GM03348 (cell line): ENCODE measurements around the gene CCDC32.

Source experiments
- DNase-seq: peaks from one replicate; pipeline ENCODE4 v3.0.0; 2012; ENCODE audit warnings: low spot score

Gene CCDC32

DNA sequence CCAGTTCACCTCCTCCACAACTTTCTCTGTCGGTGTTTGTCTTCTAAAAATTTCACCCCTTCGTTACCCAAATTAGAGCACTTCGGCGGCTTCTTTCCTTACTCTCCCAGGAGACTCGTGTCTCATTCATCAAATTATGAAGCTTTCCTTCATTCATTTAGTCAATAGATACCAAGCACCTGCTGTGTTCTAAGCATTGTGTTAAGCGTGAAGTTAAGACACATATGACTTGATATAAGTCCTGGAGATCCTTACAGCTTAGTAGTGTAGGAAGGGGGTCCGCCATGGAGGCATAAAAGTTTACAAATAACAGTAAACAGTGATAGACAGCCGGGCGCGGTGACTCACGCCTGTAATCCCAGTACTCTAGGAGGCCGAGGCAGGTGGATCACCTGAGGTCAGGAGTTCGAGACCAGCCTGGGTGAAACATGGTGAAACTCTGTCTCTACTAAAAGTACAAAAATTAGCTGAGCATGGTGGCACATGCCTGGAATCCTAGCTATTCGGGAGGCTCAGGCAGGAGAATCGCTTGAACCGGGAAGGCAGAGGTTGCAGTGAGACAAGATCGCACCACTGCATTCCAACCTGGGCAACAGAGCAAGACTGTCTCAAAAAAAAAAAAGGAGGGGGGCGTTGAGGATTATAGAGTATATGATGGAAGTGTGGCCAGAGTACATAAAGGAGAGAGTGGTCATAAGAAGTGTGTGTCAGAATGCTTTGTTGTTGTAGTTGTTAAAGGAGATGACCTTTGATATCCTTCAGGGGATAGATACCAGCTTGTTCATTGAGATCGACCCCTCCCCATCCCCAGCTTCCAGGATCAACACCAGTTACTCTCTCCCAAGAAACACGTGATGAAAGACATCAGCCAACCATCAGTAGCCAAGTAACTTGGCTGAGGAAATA is 744 bp upstream of the CCDC32 start:
- DNase-seq, result no peak

DNA sequence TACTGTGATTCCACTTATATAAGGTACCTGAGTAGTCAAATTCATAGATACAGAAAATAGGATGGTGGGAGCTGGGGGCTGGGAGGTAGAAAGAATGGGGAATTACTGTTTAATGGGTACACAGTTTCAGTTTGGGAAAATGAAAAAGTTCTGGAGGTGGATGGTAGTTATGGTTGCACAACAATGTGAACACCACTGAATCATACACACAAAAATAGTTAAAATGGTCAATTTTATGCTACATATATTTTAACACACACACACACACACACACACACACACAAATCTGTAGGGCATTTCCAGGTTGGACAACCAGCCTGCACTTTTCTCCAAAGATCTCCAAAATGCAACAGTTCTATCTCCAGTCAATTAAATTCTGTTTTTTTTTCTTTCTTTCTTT is 1.4 kb downstream of the CCDC32 start:
- DNase-seq, result no peak

DNA sequence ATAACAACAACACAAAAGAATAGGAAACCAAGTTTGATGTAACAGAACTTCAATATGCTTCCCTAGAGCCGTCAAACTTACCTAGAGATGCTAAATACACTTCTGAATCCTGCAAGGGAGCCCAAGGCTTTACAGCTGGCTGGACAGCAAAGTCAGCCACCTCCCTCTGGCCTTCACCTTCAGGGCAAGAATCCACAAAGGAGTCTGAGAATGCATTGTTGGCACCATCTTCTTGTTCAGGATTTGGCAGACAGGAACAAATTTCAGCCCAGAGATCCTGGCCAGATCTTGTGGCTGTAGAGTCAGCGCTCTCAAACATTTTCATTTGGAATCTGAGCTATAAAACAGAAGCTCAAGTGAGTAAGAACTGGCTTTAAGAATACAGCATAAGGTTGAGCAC is 2.2 kb downstream of the CCDC32 start:
- DNase-seq, result no peak

DNA sequence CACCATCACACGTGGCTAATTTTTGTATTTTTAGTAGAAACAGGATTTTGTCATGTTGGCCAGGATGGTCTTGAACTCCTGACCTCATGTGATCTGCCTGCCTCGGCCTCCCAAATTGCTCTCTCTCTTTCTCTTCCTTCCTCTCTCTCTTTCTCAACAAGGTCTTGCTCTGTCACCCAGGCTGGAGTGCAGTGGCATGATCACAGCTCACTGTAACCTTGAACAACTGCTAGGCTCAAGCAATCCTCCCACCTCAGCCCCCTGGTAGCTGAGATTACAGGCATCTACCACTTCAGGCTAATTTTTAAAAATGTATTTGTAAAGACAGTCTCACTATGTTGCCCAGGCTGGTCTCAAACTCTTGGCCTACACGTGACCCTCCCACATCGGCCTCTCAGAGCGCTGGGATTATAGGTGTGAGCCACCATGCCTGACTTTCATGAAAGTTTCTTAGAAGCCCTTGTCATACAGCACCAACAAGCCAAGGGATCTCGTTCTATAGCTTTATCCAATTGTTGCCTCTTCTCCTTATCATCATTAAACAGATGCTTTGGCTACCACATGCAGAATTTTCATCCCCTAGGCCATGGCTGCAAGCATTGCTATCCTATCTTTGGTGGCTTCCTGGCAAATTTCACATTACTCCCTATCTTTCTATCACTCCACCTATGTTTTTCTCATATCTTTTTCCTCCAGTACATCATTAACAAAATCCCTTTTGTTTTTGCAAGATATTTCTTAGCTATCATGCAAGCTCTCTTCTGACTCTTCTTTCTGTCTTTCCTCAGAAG is 5.7 kb downstream of the CCDC32 start:
- DNase-seq, result no peak

DNA sequence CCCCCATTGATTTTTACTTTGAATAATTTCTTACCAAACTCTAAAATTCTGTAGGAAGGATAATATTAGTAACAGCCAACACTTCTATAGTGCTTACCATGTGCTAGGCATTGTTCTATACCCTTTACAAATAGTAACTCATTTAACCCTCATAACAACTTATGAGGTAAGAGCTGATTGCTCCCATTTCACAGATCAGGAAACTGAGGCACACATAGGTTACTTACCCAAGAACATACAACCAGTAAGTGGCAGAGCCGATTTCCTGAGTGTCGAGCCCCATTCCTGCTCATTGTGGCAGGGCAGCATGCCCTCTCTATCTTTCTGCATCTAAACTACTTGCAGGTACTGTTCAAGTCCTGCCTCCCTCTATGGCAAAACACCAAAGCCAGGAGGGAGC is 9.0 kb downstream of the CCDC32 start:
- no peak for DNase-seq

DNA sequence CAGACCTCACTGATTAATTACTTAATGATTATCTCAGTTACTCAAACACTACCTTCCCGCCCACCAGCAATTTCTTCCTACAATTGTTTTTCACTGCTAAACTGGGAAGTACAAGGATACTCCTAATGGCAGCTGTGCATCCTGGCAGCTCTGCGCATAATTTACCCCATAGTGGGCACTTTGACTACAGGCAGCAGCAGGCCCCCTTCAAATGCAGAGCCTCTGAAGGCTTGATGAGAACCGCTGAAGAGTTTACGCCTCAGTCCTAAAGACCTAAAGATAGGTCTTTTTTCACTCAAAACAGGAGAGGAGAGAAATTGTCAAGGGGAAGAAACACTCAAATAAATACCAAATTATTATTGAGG is 10.7 kb downstream of the CCDC32 start:
- DNase-seq, result no peak

DNA sequence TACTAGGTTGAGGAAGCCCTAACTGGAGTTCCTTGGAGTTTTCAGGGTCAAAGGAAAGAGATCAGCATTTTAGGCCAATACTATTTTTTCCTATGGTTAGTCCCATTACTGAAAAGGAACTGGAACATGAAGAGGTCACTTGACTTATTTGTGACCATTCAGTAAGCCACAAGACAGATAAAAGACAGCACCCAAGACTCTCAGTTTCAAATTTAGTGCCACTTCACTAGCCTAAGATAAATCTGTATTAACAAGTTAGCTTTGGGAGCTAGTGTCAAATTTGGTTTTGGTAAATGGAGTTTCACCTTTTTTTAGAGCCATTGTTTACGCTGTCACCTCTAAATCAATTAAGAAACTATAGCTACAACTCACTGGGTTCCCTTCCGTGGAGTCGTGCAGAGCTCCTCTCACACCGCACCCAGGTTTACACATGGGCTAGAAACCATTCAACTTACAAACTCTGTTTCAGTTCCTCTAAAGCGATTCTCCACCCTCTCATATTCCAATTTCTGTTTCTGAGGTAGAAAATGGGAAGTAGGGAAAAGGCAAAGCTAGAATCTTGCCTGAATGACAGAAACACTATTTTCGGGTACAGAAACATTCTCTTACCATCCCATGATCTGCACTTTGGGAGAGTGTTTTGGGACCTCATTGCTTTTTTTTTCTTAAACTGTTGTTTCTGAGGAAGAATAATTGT is 14.4 kb downstream of the CCDC32 start:
- no peak for DNase-seq

DNA sequence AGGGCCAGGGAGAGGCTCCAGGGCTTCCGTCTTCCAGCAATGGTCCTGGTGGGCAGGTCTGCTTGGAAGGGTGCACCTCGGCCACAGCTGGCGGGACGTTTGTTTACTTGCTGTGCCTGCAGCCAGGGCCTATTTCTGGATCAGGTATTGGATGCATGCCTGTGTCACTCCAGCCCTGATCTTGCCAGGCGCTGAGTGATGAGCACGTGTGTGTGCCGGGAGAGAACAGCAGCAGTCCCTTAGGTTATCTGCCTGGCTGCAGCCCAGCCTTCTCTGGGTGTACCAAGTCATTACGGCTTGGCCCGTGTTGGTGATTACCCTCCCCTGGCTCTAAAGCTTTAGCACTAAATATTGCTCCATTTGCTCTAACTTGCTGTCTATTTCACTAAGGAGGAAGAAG is 14.9 kb downstream of the CCDC32 start:
- DNase-seq, result no peak

DNA sequence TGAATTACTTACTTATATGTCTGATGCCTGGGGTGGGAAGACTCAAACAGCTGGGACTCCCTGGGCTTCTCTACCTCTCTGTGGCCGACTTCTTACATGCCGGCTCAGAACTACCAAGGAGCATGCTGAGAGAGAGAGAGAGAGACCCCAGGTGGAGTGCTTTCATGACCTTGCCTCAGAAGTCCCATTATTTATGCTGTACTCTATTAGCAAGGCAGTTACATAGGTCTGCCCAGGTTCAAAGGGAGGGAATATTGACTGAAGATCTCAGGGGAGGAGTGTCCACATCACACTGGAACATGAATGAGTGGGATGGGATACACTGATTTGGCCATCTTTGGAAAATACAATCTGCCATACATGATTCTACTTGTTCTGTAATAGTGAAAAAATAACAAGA is 16.2 kb downstream of the CCDC32 start:
- no peak for DNase-seq

DNA sequence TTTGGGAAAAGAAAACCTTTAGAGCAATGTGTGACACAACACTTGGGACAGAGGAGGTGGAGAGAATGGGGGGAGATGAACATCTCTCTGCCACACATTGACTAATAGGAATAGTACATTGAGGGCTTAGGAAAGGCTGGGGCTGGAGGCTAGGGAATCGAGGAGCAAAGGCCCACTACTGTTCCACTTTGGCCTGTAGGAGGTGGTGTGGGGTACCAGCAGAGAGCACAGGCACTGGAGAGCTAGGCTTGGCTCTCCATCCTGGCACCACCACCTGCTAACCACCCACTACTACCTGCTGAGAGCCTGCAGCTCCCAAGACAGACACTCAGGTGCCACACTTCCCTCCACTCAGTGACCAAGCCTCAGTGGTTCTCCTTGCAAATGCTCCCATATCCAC is 19.4 kb downstream of the CCDC32 start:
- no peak for DNase-seq

DNA sequence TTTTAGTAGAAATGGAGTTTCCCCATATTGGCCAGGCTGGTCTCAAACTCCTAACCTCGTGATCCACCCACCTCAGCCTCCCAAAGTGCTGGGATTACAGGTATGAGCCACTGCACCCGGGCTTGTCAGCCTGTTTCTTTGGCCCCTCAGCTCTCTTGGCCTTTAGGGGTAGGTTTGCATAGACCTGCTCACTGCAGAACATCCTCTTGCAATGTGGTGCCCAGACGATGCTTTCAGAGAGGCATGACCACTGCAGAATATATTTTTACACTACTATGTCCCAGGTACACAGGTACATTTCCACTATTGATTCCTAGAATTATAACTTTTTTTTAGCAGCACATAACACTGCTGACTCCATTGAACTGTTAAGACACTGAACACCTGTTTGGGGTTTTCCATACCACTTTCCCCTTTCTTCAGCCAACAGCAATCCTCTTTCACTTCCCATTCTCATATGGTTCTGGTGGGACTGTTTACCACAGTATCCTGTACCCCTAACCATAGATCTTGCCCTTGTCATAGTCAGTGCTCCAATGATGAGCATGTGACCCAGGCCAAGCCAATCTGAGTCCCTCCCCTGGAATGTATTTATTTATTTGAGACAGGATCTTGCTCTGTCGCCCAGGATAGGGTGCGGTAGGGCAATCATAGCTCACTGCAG is 21.1 kb downstream of the CCDC32 start:
- no peak for DNase-seq

DNA sequence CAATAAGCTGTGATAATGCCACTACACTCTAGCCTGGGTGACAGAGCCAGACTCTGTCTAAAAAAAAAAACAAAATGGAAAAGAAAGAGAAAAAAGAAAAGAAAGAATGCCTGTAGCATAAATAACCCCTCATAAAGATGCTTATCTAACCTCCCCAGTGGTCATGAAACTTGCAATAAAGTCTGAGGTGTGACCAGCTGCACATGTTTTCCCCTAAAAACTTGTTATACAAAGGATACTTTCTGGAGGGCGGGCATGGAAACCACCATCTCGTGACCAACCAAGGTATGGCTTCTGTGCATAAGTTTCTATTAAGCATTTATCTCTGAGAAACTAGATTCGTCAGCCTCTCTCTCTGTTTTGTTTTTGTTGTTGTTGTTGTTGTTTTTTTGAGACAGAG is 21.8 kb downstream of the CCDC32 start:
- DNase-seq, result no peak

DNA sequence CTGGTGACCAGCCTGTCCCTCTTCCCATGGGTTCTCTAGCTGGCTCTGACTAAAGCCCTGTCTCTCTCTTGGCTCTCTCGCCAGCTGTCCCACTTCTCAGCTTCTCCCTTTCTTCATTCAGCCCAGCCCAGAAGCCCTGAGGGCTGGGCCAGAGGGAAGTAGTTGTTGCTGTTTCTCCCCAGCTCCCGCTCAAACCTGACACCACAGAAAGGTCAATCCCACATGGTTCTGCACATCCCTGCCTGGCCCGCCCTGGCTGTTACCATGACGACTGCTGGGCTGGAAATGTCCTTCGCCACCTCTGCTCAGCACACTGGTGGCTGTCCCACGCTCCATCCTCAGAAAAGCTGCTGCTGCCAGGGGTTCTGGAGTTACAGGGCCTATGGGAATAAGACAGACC is 25.9 kb downstream of the CCDC32 start:
- DNase-seq, result no peak

DNA sequence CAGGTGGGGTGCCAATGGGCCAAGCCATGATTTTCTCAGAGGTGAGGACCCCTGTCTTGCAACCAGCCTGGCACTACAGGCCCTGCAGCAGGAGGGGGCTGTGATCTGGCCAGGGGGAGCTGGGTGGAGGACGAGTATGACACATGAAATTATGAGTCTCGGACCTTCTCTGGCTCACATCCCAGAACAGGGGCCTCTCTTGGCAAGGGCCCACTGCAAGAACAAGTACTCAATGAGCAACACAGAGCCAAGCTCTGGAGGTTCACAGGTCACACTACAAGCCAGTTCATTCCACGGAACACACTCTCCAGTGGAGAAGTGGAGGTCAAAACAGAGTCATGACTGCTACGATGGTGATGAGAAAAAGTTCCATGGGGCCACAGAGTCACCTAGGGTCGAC is 28.3 kb downstream of the CCDC32 start:
- no peak for DNase-seq

DNA sequence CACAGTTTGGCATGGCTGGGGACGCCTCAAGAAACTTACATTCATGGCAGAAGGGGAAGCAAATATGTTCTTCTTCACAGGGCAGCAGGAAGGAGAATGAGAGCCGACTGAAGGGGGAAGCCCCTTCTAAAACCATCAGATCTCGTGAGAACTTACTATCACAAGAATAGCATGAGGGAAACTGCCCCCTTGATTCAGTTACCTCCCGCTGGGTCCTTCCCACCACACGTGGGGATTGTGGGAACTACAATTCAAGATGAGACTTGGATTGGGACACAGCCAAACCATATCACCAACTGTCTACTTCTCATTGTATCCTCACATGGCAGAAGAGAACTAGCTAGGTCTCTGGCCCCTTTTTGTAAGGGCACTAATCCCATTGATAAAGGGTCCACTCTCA is 30.5 kb downstream of the CCDC32 start:
- no peak for DNase-seq

DNA sequence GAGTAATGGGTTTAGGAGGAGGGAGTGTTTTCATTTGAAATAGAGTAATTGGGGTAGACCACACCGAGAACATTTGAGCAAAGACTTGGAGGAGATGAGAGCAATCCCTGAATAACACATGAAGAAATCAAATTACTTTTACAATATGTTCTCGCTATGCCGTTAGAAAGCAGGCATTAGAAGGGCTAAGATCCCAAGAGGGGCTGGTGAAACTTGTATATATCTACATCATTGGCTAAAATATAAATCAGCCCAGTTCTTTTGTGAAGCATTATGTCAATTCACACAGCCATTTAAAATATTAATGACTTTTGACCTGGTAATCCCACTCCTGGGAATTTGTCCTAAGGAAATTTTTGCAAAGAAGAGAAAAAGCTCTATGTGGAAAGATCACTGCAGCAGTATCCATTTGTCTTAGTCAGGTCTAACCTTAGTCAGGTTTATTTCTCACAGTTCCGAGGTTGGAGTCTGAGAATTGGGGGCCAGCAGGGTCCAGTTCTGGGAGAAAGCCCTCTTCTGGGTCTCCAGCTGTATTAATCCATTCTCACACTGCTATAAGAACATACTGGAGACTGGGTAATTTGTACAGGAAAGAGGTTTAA is 31.0 kb downstream of the CCDC32 start:
- no peak for DNase-seq

DNA sequence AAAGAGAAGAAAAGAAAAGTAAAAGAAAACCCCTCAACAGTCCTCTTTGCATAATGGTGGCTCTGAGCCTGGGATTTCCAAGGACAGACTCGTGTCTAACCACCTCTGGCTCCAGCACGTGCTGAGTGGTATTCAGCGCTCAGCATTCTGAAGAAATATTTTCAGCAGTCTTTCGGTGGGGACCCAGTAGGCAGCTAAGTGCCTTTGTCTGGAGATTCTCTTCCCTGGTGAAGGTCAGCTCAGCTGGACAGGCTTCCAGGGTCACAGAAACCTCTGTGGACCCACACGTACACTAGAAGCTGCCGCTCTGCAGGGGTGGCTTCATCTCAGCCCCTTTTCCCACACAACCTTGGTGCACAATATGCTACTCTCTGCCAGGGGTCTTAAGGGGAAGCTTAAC is 36.0 kb downstream of the CCDC32 start:
- DNase-seq, result no peak

DNA sequence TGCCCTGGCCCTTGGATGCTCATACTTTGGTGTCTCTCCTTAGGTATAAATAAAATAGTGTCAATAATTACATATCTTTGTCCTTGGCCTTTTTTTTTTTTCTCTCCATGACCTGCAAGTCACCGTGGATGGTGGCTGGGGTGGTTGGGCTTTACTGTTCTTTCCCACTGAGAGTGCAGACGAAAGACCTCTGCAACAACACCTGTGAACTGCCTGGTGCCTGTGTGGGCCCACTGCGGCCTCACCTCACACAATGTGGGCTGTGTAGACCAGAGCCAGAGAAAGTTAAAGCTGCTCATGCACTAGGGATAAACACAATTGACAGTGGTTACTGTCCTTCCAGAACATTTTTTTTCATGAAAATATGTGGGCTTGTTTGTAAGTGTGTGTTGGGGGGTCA is 39.0 kb downstream of the CCDC32 start:
- DNase-seq, result no peak

DNA sequence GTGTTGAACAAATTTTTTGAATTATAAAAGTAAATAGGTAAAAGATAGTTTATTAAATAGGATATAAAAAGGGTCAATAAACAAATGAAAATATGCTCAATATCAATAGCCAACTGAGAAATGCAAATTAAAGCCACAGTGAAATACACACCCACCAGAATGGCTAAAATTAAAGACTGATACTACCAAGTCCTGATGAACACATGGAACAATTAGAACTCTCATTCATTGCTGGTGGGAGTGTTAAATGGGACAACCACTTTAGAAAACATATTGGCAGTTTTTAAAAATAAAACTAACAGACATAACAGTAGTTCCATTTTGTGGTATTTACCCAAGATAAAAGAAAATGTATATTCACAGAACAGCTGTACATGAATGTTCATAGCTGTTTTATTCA is 41.2 kb downstream of the CCDC32 start:
- DNase-seq, result no peak

DNA sequence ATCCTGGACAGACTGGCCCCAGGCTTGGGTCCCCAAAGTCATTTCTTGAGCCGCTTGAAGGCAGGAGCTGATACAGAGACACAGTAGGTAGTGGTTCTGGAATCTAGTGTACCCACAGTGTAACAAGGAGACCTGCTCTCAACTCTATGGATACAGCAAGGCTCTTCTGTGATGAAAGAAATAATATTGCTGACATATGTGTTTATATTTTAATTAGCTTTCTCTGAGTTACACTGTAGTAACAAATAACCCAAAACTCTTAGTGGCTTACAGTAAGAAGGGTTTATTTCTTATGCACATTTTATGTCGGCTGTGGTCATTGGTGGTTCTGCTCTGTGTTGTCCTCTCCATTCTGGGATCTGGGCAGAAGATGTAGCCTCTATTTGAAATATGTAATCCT is 48.5 kb downstream of the CCDC32 start:
- DNase-seq, result no peak

DNA sequence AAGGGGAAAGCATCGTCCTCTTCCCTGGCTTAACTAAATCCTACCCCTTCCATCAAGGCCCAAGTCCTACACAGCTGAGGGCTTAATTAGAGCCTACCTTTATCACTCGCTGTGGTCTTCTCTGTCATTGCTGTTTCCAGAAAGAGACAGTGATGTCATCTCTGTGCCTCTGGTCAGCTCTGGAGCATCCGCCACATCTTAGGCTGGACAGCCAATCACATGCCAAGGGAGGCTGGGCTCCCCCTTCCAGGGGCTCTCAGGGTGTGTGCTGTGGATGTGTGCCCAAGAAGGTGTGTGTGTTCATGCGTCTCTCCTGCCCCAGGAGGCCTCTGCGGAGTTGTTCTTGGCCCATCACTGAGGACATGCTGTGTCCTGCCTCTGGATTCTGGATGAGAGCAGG is 51.2 kb downstream of the CCDC32 start:
- DNase-seq, result no peak

DNA sequence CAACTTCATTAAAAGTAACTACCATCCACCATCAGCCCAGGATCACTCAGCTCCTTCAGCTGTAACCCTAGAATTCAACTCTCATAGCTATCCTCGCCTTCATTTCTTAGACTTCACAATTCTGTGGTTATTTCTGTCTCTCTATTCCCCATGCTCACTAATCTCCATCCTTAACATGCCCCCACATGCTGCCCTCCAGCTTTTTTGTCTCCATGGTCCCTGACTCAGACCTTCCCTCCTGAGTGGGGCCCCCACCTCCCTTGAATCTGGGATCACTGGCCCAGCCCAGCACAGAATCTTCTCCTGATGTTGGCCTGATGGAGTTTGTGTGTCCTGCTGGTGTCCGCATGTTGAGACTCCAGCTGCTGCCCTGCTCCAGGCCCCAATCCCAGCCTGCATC is 52.4 kb downstream of the CCDC32 start:
- DNase-seq, result no peak
